HG03108 (cell line): ENCODE data around the gene ORC3.

Experiments used
- ATAC-seq: cut with Tn5 transposase; IDR thresholded peaks from one replicate; pipeline ENCODE4 v1.9.1; 2021; ENCODE audit warnings: moderate library complexity; ENCODE audit not compliant: unreplicated experiment

Gene ORC3

DNA sequence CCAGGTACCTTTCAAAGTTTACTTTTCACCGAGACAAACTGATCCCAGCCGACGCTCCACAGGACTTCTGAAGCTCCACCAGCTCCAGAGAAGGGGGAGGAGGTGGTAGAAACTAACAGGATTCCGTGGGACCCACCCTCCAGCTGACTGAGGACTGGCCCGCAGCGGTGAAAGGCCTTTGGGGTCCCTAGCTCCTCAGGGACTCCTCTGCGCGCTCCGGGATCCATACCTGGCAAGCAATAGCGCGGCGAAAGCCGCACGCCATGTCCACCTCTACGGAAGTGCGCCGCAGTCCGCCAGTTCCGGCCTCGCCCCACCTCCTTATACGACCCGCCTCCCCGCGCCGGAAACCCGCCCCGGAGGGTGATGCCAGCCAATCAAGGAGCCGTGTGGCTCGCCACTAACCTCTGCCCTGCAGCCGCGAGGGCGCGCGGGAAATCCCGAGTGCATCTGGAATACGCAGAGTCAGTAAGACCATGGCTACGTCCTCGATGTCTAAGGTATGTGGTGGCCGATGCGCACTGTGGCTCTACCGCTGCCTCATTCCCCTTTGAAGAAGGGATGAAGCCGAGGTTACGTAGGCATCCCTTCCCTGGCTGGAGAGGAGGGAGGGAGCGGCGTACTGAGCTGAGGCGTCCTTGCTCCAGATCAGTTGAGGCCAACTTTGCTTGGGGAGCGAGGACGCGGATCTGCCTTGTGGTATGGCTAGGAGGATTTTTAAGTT is at the start of gene ORC3, which contains the start of gene RARS2:
ORC3 (plus strand) TSS at position 443 of the 724 bp plus-strand sequence; CDS start at position 477, 34 bp downstream.
RARS2 (minus strand) TSS at position 295 of the 724 bp plus-strand sequence; CDS start at position 265, 30 bp downstream.
- peak; percentile 100 for ATAC-seq

DNA sequence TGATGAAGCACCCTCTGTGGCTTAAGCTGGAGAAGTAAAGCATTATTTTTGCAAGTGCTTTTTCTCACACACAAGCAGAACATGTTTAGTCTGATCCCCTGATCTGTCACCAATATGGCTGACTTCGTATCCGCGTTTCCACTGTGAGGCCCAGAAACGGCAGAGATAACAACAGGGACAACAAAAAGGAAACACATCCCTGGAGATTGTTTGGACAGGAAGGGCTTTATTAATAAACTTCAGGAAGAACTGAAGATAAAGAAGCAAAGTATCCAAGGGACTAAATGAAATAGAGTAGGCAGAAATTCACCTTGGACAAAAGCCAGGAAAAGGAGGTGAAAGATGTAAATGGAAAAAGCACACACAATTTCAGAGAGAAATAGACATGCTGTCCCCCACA is 49.4 kb upstream of the ORC3 start:
- ATAC-seq = no peak

DNA sequence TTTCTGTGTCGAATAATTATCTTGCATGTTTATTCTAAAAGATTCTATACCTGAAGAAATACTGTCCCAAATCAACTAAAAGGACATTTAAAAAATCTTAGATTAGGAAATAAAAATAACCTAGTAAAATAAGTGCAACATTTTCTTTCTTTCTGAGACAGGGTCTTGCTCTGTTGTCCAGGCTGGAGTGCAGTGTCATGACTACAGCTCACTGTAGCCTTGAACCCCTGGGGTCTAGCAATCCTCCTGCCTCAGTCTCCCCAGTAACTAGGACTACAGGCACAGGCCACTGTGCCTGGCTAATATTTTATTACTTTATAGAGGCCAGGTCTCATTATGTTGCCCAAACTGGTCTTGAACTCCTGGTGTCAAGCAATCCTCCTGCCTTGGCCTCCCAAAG is 48.9 kb upstream of the ORC3 start:
- no peak for ATAC-seq

DNA sequence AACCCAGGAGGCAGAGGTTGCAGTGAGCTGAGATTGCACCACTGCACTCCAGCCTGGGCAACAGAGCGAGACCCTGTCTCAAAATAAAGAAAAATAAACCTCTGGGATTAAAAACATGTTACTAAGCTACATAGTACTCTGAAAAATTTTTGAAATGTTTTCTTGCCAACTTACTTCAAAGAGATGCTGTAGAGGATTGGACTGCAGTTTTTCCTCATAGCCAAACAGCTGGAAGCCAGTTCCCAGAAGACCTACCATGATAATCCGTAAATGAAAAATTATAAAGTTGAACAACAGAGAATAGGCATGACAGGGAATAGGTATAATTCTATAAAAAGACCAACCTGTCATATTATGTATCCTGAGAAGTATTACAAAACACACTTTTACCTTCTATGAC is 48.2 kb upstream of the ORC3 start:
- ATAC-seq = no peak

DNA sequence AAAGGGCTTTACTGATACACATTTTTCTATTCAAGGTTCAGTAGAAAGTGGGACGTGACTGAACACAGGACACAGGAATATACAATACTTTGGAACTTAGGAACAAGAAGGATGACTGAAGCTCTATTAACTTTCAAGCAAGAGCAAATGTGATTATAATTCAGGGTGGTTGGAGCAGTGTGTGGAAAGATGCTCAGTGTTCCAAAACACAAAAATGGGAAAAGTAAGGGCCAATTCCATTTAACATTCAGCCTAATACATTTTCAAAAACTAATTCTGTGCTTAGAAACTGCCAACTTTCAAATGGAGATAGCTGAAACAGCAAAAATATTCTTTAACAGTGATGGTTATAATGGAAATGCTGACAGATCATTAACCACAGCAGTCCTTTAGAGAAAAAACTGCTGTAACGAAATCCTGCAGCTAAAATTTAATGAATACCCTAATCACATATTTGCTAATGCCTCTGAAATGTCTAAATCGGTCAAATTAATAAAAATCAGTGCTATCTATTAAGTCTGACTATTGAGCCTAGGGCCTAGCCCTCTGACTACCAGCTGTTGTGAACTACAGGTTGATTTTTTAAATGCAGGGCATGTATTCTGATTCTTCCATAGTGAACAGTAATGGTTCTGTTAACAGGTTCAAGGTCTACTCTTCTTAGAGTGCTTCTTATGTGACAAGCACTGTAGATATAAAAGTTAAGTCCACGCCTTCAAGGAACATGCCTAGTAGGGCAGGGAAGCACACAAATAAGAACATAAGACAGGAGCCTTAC is 46.0 kb upstream of the ORC3 start:
- no peak for ATAC-seq

DNA sequence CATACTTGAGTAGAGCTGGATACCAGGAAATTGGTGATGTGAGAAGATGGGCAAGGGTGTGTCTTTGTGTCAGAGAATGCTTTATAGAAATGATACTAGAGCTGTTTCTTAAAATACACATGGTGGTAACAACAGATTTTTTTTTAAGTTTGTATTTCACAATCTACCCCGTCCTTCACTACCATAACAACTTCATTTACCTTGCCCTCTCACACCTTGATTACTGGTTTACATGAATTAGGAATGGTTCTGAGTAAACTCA is 45.5 kb upstream of the ORC3 start:
- no peak for ATAC-seq

DNA sequence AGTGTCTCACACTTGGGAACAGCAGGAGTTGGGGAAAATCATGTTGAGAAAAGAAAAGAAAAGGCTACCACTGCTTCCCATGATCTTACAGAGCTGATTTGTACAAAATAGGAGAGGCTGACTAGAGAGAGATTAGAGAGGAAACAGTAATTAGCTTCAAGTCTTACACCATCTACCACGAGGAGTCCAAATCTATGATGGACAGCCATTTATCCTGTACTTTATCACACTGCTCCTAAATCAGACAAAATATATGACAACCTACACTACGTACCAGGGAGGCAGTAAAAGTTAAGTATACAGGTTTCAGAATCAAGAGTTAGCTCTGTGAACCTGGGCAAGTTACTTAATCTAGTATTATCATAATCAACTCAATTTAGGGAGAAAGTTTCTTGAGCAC is 38.1 kb upstream of the ORC3 start:
- no peak for ATAC-seq

DNA sequence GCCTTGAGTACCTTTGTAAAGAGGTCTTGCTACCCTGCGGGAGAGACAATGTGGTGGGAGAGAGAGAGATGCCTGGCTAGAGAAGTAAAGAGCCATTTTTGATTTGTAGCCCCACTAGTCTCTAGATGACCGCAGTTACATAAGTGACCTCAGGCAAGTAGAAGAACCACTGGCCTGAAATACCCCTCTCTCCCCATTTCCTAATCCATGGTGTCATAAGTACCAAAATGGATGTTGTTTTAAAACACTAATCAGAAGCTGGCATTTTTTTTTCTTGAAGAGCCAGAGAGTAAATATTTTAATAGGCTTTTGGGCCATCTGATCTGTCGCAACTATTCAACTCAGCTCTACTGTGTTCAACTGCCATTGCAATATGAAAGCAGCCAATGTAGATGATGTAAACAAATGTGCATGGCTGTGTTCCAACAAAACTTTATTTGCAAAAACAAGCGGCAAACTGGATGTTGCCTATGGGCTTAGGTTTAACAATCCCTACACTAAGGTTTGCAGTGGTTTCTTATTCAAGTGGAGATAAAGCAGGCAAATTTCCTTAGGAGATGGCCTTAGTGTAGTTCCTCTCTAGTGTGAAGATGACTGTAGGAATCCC is 36.7 kb upstream of the ORC3 start:
- no peak for ATAC-seq

DNA sequence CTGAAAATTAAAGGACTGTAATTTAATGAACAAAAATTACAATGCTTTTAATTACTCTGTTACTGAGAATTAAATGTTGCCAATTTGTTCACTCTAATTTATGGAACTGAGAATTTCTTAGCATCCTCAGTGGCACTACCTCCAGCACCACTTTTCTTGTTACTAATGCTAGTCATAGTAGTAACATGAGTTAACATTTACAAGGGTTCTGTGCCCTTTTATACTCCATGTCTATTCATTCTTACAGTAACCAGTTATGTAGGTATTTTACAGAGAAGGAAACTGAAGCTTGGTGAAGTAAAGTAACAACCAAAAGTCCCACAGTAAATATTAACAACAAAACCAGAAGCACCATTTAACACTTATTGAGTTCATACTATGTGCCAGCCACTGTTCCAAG is 34.4 kb upstream of the ORC3 start:
- ATAC-seq = no peak

DNA sequence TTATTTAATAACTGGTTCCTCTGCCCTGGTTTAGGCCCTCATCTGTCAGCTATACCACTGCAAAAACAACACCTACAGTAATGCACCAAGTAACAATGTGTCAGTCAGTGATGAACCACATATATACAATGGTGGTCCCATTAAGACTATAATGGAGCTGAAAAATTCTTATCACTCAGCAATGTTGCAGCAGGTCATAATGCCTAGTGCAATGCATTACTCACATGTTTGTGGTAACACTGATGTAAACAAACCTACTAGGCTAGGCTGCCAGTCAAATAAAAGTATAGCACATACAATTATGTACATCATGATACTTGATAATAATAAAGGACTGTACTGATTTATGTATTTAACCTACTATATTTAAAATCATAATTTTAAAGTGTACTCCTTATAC is 31.5 kb upstream of the ORC3 start:
- no peak for ATAC-seq

DNA sequence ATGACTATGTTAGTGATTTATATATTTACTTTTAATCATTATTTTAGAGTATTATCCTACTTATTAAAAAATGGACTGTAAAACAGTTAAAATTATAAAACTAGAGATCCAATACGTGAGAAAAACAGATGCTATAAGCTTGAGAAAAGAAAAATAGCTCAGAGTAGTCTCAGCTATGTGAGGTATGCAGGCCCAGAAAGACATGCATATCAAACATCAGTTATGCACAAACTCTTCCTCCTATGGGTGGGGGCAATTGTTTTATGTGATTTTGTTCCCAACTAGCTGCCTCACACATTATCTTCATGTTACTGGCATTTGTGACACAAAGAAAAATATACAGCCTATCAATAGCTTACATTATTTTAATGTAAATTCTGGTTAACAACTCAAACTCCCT is 28.9 kb upstream of the ORC3 start:
- ATAC-seq = no peak

DNA sequence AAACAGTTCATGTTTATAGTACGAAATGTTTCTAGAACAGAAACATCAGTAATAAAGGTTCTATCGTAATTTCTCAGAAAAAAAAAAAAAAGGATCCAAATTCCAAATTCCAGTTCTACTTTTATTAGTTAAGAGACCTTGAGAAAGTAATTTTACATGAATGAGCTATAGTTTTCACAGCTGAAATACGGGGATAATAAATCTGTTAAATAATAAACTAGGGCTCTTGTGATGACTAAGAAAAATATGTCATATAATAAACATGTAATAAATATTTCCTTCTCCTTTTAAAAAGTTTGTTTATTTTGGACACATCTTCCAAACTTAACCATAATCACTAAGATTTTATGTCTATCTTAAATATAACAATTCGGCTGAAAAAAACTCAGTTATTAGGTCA is 17.9 kb upstream of the ORC3 start:
- ATAC-seq = no peak

DNA sequence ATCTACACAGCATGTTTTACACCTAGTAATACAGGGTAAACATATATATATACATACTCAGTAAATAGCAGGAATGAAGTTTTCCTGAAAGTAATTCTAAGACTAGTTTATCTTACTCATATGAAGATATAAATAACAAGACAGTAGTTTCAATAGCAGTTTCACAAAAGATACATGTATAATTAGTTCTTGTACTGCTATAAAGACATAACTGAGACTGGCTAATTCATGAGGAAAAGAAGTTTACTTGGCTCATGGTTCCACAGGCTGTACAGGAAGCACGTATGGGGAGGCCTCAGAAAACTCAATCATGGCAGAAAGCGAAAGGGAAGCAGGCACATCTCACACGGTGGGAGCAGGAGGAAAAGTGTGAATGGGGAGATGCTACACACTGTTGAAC is 17.1 kb upstream of the ORC3 start:
- no peak for ATAC-seq

DNA sequence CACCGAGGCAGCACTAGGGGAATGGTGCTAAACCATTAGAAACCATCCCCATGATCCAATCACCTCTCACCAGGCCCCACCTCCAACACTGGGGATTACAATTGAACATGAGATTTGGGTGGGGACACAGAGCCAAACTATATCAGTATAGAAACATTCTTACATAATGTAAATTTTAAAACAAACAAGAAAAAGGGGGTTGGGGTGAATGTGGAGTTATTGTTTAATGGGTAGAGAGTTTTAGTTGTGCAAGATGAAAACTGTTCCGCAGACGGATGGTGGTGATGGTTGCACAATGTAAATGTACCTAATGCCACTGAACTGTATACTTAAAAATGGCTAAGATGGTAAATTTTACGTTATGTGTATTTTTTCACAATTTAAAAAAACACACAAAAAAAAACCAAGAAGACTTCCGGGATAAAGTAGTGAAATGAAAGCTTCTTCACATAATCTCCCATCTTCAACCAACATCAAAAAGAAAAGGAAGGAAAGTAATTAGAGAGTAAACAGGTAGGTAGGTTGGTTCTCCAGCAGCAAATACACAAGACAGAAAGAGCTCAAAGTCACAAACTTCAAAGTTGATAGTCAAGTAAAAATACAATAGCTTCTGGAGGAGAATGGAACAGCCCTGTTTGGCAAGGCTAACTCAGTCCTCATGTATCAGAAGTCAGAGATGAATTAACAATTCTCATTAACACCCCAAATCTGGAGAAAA is 16.5 kb upstream of the ORC3 start:
- ATAC-seq = no peak

DNA sequence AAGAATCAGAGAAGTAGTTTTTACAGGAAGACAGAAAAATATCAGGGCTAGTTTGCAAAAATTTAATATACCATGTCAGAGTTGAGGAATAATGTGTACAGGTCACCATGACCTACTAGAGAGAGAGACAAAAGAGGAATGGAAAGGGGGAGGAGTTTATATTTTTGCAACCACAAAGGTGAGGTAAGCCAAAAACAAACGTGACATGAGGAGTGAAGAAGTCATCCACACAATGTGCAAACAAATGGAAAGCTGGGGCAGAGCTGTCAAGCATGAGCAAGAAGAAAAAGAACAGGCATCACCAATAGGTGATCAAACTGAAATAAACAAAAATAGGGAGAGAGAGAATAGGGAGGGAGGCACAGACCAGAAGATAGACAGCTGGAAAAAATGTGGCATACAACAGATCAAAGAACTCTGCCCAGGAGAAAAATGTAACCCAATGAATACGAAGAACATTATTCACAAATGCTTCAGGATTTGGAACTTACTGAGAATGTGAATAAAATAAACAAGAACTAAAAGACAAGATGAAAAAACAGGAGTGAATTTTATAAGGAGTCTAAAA is 15.6 kb upstream of the ORC3 start:
- no peak for ATAC-seq

DNA sequence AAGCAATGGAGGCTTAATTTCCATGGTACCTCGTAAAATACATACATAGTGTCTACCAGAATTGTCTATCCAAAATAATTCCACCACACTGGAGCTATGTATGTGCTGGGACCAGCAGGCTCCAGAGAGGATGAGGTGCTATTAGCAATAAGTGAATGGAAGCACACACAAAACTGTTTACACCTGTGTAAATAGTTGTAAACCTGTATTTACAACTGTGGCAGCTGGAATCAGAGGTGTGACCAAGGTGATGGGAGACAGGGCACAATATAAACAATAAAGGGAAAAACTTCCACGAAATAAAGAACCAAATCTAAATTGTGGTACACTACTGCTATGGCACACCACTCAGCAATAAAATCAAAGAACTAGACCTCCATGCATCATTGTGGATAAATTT is 14.5 kb upstream of the ORC3 start:
- no peak for ATAC-seq

DNA sequence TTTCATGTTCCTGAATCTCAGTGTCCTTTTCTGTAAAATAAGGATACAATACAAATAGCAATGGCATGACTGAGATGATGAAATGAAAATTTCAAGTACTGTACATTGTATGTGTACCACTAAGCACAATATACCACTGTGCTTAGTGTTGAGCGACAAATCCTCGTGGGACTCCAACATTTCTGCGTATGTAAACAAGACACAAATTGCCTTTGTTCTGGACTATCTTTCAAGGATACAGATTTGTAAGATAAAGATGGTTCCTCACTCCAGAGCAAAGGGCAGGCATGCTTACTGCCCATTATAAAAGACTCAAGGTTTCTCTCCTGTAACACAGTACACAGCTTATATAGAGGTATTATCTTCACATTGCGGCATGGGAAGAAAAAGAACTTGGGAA is 6.1 kb upstream of the ORC3 start:
- ATAC-seq = no peak

DNA sequence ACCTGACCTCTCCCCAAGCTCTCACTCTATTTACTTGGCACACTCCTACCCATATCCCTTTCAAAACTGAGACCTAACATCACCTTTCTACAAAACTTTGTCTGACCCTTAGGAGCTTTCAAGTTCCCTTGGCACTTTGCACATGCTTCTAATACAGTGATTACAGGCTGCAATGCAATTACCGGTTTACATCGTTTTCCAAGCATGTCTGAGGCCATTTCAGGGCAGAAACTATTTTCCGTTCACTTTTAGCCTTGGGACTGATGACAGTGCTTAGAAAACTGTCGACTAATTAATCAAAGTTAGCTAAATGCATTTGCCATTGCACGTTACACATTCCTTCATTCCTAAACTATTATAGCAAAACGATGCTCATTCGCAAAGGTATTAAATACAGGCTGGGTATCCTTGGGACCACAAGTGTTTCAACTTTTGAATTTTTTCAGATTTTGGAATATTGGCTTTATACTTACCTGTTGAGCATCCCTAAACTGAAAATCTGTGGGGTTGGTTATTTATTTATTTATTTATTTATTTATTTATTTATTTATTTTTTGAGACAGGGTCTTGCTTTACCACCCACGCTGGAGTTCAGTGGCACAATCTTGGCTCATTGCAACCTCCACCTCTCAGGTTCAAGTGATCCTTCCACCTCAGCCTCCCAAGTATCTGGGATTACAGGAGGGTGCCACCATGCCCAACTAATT is 3.4 kb upstream of the ORC3 start:
- ATAC-seq = no peak

DNA sequence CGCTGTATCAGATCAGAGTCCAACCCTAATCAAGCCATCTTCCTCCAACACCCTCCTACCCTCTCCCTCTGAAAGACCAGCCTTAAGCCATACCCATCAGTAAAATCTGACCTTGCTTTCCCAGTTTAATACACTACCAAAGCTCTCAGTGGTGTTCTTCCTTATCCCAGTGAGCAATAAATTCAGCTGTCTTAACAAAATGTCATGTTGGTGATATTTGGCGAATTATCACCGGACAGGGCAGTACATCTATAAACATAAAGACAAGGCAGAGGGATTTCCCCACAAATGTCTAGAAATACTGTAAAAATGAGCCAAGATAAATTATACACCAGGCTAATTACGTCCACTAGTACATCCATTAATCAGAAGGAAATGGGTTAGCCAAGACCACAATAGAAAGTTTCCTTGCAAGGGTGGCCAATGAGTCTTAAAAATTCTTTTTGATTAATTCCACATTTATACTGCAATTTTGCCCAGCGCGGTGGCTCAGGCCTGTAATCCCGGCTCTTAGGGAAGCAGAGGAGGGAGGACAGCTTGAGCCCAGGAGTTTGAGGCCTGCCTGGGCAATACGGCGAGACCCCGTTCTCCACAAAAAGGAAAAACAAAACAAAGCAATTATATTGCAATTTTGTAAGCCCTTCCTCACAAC is 1.1 kb upstream of the ORC3 start:
- ATAC-seq = no peak

DNA sequence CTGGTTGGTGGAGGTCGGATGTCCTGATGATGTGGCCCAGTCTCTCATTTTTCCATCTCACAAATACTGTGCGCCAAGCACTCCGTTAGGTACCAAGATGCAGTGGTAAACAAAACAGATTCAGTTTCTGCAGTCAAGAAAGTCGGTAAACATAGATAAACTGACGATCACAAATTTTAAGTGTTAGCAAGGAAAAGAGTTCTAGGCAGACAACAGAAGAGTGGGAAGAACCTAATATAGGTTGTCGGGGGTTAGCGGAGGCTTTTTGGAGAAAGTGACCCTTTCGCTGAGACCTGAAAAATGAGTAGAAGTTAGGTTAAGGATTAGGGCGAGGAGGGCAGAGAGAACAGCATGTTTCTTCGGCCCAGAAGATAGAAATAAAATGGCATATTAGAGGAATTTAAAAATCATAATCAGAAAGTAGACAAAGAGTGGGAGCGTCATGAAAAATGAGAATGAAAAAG is 514 bp downstream of the ORC3 start:
- ATAC-seq = no peak
